Testis (tissue), 3 donors: ENCODE results near the gene PACSIN2. TPM values are rescaled to one million over a fixed set of nuclear protein-coding genes. Genes with fewer than 3 reads are reported as not detected.

Experiments used
- DNase-seq: peaks from one replicate; pipeline ENCODE4 v3.0.0-alpha.2; 2019
- H3K27ac ChIP-seq, 2 donors: fragments of 200-600 bp; sonication (generic); one replicate each; pipeline ENCODE4 v1.5.1; 2019
- H3K27me3 ChIP-seq: fragments of 200-600 bp; sonication (generic); one replicate; pipeline ENCODE4 v1.5.1; 2019
- H3K36me3 ChIP-seq: fragments of 200-600 bp; sonication (generic); one replicate; pipeline ENCODE4 v1.5.1; 2017; ENCODE audit warnings: low read depth; ENCODE audit errors: missing control alignments
- H3K4me1 ChIP-seq: fragments of 200-600 bp; sonication (generic); one replicate; pipeline ENCODE4 v1.5.1; 2019
- H3K4me3 ChIP-seq, 2 donors: fragments of 200-600 bp; sonication (generic); one replicate each; pipeline ENCODE4 v1.5.1; 2017 to 2019
- H3K9me3 ChIP-seq: fragments of 200-600 bp; sonication (generic); one replicate; pipeline ENCODE4 v1.5.1; 2017
- CTCF ChIP-seq, 3 experiments: fragments of 450-650 bp in 2 of 3; fragments of 200-600 bp in 1 of 3; sonication (generic) in 1 of 3; IDR thresholded peaks; one replicate each; pipeline ENCODE4 v1.5.1; 2016 to 2019; ENCODE audit warnings: antibody characterized with exemption in 3 of 3, mild to moderate bottlenecking in 2 of 3, moderate library complexity in 1 of 3
- POLR2A ChIP-seq: fragments of 450-650 bp; IDR thresholded peaks from one replicate; pipeline ENCODE4 v1.6.1; 2017; ENCODE audit warnings: antibody characterized with exemption, mild to moderate bottlenecking, moderate library complexity
- WGBS, 2 donors: methylation state at CpG; one replicate each; pipeline ENCODE4 v1.1.5; 2018; 5-methylcytosine and 5-hydroxymethylcytosine counted together
- intact Hi-C: fragments of 100-400 bp; cut with DNase I; formaldehyde crosslinking; loops from one replicate; pipeline ENCODE4 v1.15.1; 2023; ENCODE audit warnings: low total_unique reads
- polyA plus RNA-seq: library from polyadenylated mRNA; stranded (reverse); fragments of 350-450 nt; fragmentation: Illumina TruSeq; extraction: RNeasy Lipid Tissue Mini Kit (QIAGEN cat#74804); gene quantifications from one replicate; pipeline ENCODE4 v1.2.3, GENCODE V29; 2014; ENCODE audit warnings: low read depth, low replicate concordance; ENCODE audit not compliant: insufficient read depth
- total RNA-seq, 2 donors: library from RNA; depleted of rRNA; stranded (reverse); fragments of >200 nt; gene quantifications; one replicate each; pipeline ENCODE4 v1.2.3, GENCODE V29; 2016

Gene PACSIN2
- total and polyA plus RNA-seq, 3 donors from 2014 or later, result 43.5 to 45.6 (median 43.6) TPM

- Histone ChIP-seq H3K27me3 (no peaks in the 10 kb centered on the region), H3K4me3 (no peak overlapping the region), H3K9me3 (no peaks in the 10 kb centered on the region), H3K36me3 (no peaks in the 10 kb centered on the region), H3K27ac (no peak overlapping the region), H3K4me1 (no peaks in the 10 kb centered on the region)
- WGBS, 2 donors, result 79 to 81% methylated on average over 7 to 10 of the region's 10 CpGs
- DNase-seq, result no peak
- TF ChIP-seq CTCF (IDR thresholded peaks at IDR 0.05) (no peak), POLR2A (no peak)
- intact Hi-C loops, result no loop called here
These were observed 36.0 kb upstream of the PACSIN2 start for GRCh38 chr22:43050995-43051394.

GRCh38 chr22:43047605-43048004 is 32.7 kb upstream of the PACSIN2 start:
- intact Hi-C loops, result no loop called here
- H3K36me3 ChIP-seq, result no peaks in the 10 kb centered on the region
- no peaks in the 10 kb centered on the region for H3K9me3 ChIP-seq
- TF ChIP-seq POLR2A (no peak), CTCF (IDR thresholded peaks at IDR 0.05) (no peak)
- no peak for DNase-seq
- no peak overlapping the region for H3K4me3 ChIP-seq
- no peaks in the 10 kb centered on the region for H3K4me1 ChIP-seq
- H3K27me3 ChIP-seq, result no peaks in the 10 kb centered on the region
- no peak overlapping the region for H3K27ac ChIP-seq
- WGBS, 2 donors, result 96 to 98% methylated on average over 6 to 7 of the region's 7 CpGs

GRCh38 chr22:43044290-43044712 is 29.4 kb upstream of the PACSIN2 start:
- H3K9me3 ChIP-seq, result no peaks in the 10 kb centered on the region
- DNase-seq, result no peak
- TF ChIP-seq POLR2A (no peak), CTCF (IDR thresholded peaks at IDR 0.05) (no peak)
- no peaks in the 10 kb centered on the region for H3K4me1 ChIP-seq
- intact Hi-C loops, result no loop called here
- H3K27ac ChIP-seq, result no peak overlapping the region
- 89 to 94% methylated on average over 10 of the region's 10 CpGs for WGBS, 2 donors
- no peaks in the 10 kb centered on the region for H3K27me3 ChIP-seq
- H3K36me3 ChIP-seq, result no peaks in the 10 kb centered on the region
- H3K4me3 ChIP-seq, result no peak overlapping the region

- Histone ChIP-seq H3K4me1 (no peaks in the 10 kb centered on the region), H3K4me3 (no peak overlapping the region), H3K27me3 (no peaks in the 10 kb centered on the region), H3K27ac (no peak overlapping the region), H3K9me3 (no peaks in the 10 kb centered on the region), H3K36me3 (no peaks in the 10 kb centered on the region)
- intact Hi-C loops, result no loop called here
- no peak for DNase-seq
- no peak for TF ChIP-seq POLR2A
- TF ChIP-seq CTCF (IDR thresholded peaks at IDR 0.05), result no peak
- WGBS, 2 donors, result 75 to 76% methylated on average over 20 of the region's 20 CpGs
These were observed 27.3 kb upstream of the PACSIN2 start for GRCh38 chr22:43042101-43042780.

- intact Hi-C loops, result no loop called here
- DNase-seq, result no peak
- Histone ChIP-seq H3K4me3 (no peak overlapping the region), H3K4me1 (no peaks in the 10 kb centered on the region), H3K27me3 (no peaks in the 10 kb centered on the region), H3K9me3 (no peaks in the 10 kb centered on the region), H3K27ac (no peak overlapping the region), H3K36me3 (no peaks in the 10 kb centered on the region)
- TF ChIP-seq CTCF (IDR thresholded peaks at IDR 0.05) (no peak), POLR2A (no peak)
- WGBS, 2 donors, result 86 to 88% methylated on average over 12 of the region's 13 CpGs
These were observed 24.9 kb upstream of the PACSIN2 start for GRCh38 chr22:43039800-43040199.
